BLaER1 treated with 17β-estradiol and CSF1 and Interleukin-3, amounts not matched to agents 10 nM and 100 nM (cell line): ENCODE results near the gene MALL.
"Not testable (repeated sequence)": the region's sequence is repeated elsewhere in the genome, so short reads cannot be mapped to it uniquely, and the experiment has no call there.

ENCODE experiments used
- H3K27ac ChIP-seq, 11 experiments: shearing (Covaris generic); formaldehyde crosslinking; 2 replicates each; pipeline ENCODE4 v1.8.1; 2022
- H3K27me3 ChIP-seq, 11 experiments: shearing (Covaris generic); formaldehyde crosslinking; 2 replicates each; pipeline ENCODE4 v1.8.1; 2022
- H3K36me3 ChIP-seq, 11 experiments: shearing (Covaris generic); formaldehyde crosslinking; 2 replicates each; pipeline ENCODE4 v1.8.1; 2022
- H3K4me1 ChIP-seq, 10 experiments: shearing (Covaris generic); formaldehyde crosslinking; 2 replicates each; pipeline ENCODE4 v1.8.1; 2022
- H3K4me2 ChIP-seq, 11 experiments: shearing (Covaris generic); formaldehyde crosslinking; 2 replicates each; pipeline ENCODE4 v1.8.1; 2022
- H3K4me3 ChIP-seq, 10 experiments: shearing (Covaris generic); formaldehyde crosslinking; 2 replicates each; pipeline ENCODE4 v1.8.1; 2022
- H3K9ac ChIP-seq, 11 experiments: shearing (Covaris generic); formaldehyde crosslinking; 2 replicates each; pipeline ENCODE4 v1.8.1; 2022
- H3K9me3 ChIP-seq, 11 experiments: shearing (Covaris generic); formaldehyde crosslinking; replicated peaks in 1 of 11; 2 replicates each; pipeline ENCODE4 v1.8.1; 2022
- H4K20me1 ChIP-seq, 11 experiments: shearing (Covaris generic); formaldehyde crosslinking; 2 replicates each; pipeline ENCODE4 v1.8.1; 2022

Gene MALL

DNA sequence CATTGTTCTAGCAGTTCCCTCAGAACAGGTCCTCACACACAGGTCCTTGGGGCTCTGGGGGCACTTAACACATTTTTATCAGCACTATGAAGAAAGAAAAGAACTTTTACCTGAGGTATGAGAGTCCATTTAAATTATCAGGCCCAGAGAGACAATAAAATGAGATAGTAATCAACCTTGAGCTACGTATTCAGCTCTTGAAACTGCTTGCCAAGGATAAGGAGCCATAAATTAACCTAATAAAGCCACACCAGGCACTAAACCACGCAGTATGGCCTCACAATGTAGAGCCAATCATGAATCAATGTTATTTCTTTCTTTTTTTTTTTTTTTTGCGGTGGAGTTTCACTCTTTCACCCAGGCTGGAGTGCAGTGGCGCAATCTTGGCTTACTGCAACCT, 37.5 kb downstream of the MALL start:
- H3K9ac ChIP-seq, H3K9me3 ChIP-seq, H4K20me1 ChIP-seq, H3K4me3 ChIP-seq, H3K4me1 ChIP-seq, H3K27ac ChIP-seq, H3K27me3 ChIP-seq, H3K36me3 ChIP-seq, H3K4me2 ChIP-seq: not testable (repeated sequence)

DNA sequence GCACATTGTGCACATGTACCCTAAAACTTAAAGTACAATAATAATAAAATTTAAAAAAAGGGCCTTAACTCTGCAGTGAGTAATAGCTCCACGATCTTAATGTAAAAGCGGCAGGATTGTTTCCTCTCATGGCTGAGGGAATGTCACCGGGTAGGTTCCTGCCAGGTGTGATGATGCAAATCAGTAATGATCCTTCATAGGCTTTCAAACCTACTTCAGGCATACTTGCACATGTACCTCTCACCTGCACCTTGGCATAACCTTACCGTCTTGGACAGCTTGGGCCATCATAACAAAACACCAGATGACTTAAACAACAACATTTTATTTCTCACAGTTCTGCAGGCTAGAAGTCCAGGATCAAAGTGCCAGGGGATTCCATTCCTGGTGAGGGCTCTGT, 39.7 kb downstream of the MALL start:
- H3K9me3 ChIP-seq, H4K20me1 ChIP-seq, H3K36me3 ChIP-seq, H3K9ac ChIP-seq, H3K27ac ChIP-seq, H3K4me1 ChIP-seq, H3K27me3 ChIP-seq, H3K4me3 ChIP-seq, H3K4me2 ChIP-seq: not testable (repeated sequence)

- H3K4me2 ChIP-seq = not testable (repeated sequence)
Observed at GRCh38 chr2:110069869-110070268, 45.8 kb downstream of the MALL start.

GRCh38 chr2:110068153-110068552, 47.5 kb downstream of the MALL start:
- not testable (repeated sequence) for H3K4me2 ChIP-seq, H3K36me3 ChIP-seq, H3K4me1 ChIP-seq, H4K20me1 ChIP-seq, H3K4me3 ChIP-seq, H3K9me3 ChIP-seq, H3K27me3 ChIP-seq, H3K27ac ChIP-seq, H3K9ac ChIP-seq

More at GRCh38 chr2:110069869-110070268, 45.8 kb downstream of the MALL start:
- H3K9ac ChIP-seq, H3K9me3 ChIP-seq, H3K27me3 ChIP-seq, H3K4me1 ChIP-seq, H3K36me3 ChIP-seq, H3K27ac ChIP-seq, H3K4me3 ChIP-seq, H4K20me1 ChIP-seq: not testable (repeated sequence)

GRCh38 chr2:110062332-110062731, 53.3 kb downstream of the MALL start:
- H3K27me3 ChIP-seq, H3K9me3 ChIP-seq, H3K27ac ChIP-seq, H3K36me3 ChIP-seq, H3K9ac ChIP-seq, H4K20me1 ChIP-seq, H3K4me3 ChIP-seq, H3K4me2 ChIP-seq, H3K4me1 ChIP-seq: not testable (repeated sequence)

DNA sequence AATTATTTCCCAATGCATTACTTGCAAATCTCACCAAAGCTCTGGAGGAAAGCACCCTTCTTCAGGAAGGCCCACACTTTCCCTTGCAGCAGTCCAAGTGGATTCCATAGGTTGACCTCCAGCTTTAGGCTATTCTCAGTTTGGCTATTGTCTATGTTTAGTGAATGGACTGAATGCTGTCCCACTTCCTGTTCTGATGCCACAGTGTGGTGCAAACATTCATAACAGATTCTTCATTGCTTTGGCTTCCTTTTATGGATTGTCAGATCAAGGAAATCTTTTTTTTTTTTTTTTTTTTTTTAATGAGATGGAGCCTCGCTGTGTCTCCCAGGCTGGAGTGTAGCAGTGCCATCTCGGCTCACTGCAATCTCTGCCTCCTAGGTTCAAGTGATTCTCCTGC, 55.1 kb downstream of the MALL start:
- not testable (repeated sequence) for H3K9me3 ChIP-seq, H3K4me1 ChIP-seq, H3K36me3 ChIP-seq, H4K20me1 ChIP-seq, H3K4me2 ChIP-seq, H3K9ac ChIP-seq, H3K27me3 ChIP-seq, H3K27ac ChIP-seq, H3K4me3 ChIP-seq

GRCh38 chr2:110059694-110060358, 55.8 kb downstream of the MALL start:
- not testable (repeated sequence) for H3K9ac ChIP-seq, H3K4me1 ChIP-seq, H3K27me3 ChIP-seq, H3K4me2 ChIP-seq, H3K36me3 ChIP-seq, H3K27ac ChIP-seq, H3K9me3 ChIP-seq, H4K20me1 ChIP-seq, H3K4me3 ChIP-seq

GRCh38 chr2:110059009-110059693, 56.5 kb downstream of the MALL start:
- not testable (repeated sequence) for H3K4me2 ChIP-seq, H3K27ac ChIP-seq, H3K27me3 ChIP-seq, H3K9ac ChIP-seq, H3K36me3 ChIP-seq, H3K9me3 ChIP-seq, H3K4me1 ChIP-seq, H4K20me1 ChIP-seq, H3K4me3 ChIP-seq

DNA sequence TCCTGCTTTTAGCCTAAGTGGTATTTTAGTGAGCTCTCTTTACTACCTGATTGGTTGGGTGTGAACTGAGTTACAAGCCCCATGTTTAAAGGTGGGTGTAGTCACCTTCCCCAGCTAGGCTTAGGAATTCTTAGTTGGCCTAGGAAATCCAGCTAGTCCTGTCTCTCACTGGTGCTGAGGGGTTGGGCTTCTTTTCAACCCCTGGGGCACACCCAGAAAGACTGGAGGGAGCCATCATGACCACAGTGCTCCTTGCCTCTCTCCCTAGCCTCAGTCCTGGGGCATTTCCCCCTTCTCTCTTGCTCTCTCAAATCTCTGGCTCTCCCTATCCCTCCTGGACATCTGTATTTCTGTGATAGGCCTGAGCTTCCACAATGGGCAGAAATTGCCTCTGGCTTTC, 57.6 kb downstream of the MALL start:
- H3K4me2 ChIP-seq, H3K4me3 ChIP-seq: not testable (repeated sequence)

DNA sequence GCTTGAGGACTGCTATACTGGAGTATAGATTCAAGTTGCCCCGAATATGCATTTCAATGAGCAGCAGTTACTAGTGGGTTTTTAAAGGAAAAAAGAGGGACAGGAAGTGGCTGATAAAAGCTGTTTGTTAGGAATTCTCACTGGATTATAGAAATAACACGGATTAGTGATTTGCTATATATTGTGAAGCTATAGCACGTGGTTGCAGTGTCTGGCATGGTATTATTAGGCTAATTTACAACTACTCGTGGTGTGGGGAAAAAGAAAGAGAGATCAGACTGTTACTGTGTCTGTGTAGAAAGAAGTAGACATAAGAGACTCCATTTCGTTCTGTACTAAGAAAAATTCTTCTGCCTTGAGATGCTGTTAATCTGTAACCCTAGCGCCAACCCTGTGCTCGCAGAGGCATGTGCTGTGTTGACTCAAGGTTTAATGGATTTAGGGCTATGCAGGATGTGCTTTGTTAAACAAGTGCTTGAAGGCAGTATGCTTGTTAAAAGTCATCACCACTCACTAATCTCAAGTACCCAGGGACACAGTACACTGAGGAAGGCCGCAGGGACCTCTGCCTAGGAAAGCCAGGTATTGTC, 59.7 kb downstream of the MALL start:
- H3K36me3 ChIP-seq, H3K9ac ChIP-seq, H3K27me3 ChIP-seq, H4K20me1 ChIP-seq, H3K9me3 ChIP-seq, H3K27ac ChIP-seq, H3K4me2 ChIP-seq, H3K4me3 ChIP-seq, H3K4me1 ChIP-seq: not testable (repeated sequence)

More for the DNA sequence above, 57.6 kb downstream of the MALL start:
- not testable (repeated sequence) for H3K9ac ChIP-seq, H3K9me3 ChIP-seq, H4K20me1 ChIP-seq, H3K27ac ChIP-seq, H3K4me1 ChIP-seq, H3K27me3 ChIP-seq, H3K36me3 ChIP-seq

DNA sequence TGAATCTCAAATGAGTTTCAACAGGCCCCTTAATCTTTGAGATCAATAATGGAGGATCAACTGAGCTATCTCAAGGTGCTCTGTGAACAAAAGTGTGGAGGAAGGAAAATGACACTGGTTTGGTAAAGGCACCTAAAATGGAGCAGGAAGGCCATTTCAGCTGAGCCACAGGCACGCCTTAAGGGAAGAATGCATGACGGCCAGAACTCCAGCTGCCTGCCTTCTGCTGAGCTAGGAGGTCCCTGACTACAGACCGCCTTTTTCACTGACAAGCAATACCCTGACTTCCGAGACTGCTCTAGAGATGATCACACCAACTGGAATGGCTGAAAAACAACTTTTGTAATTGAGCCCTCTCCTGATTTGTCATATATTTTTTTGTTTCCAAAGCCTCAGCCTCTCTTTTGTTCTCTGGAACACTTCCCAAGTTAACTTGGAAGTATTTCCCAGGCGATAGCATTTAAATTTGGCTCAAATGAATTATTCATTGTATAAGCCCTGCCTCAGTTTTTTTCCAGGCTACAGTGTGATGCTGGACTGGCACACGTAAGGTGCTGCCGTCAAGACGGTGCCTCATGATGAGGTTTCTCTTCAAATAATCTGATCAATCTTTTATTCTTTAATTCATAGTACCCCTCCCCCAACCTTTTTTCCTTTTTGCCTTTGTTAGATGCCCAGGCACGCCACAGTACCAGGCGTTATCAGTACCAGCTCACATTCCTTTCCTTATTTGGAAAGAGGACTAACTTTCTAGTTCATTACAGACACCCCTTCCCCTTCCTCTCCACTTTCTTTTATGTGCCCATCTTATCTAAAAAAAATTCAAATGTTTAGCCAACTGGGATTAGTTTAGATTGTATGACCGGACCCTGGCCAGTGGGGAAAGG, 60.9 kb downstream of the MALL start:
- H3K27me3 ChIP-seq, H3K4me1 ChIP-seq, H3K4me3 ChIP-seq, H4K20me1 ChIP-seq, H3K36me3 ChIP-seq, H3K9me3 ChIP-seq, H3K9ac ChIP-seq, H3K4me2 ChIP-seq, H3K27ac ChIP-seq: not testable (repeated sequence)

- not testable (repeated sequence) for H3K4me2 ChIP-seq, H3K36me3 ChIP-seq, H3K9ac ChIP-seq, H3K27ac ChIP-seq, H3K4me1 ChIP-seq, H3K4me3 ChIP-seq, H4K20me1 ChIP-seq, H3K9me3 ChIP-seq, H3K27me3 ChIP-seq
Observed at GRCh38 chr2:110053688-110054087, 61.9 kb downstream of the MALL start.

DNA sequence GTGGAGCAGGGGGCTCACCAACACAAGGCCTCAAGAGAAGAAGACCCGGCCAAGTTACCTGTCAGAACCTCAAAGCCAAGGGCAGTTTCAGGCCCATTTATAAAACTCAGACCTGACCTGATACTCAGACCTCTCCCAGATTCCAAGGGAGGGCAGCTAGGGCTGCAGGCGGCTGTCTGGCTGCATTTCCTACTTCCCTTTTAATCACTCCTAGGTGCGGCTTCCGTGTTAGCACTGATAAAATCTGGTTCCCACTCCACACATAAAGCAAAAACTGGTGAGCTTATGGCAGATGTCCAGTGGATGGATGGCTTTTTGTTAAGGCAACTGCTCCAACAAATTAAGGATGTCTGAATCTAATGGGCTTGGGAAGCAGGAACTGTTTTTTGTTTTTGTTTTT, 63.5 kb downstream of the MALL start:
- H3K4me2 ChIP-seq, H3K4me1 ChIP-seq, H3K36me3 ChIP-seq, H4K20me1 ChIP-seq, H3K27me3 ChIP-seq, H3K9me3 ChIP-seq, H3K27ac ChIP-seq, H3K9ac ChIP-seq, H3K4me3 ChIP-seq: not testable (repeated sequence)

- H4K20me1 ChIP-seq, H3K4me2 ChIP-seq, H3K9me3 ChIP-seq, H3K4me3 ChIP-seq, H3K36me3 ChIP-seq, H3K4me1 ChIP-seq, H3K27ac ChIP-seq, H3K9ac ChIP-seq, H3K27me3 ChIP-seq: not testable (repeated sequence)
Observed at GRCh38 chr2:110050222-110050621, 65.4 kb downstream of the MALL start.
